Gastroesophageal sphincter (tissue), 4 donors: Measurements from ENCODE around the gene NEDD9. TPM values are rescaled to one million over a fixed set of nuclear protein-coding genes. Genes with fewer than 3 reads are reported as not detected.

ENCODE experiments used
- ATAC-seq: fragments of 150-250 bp; one replicate; pipeline ENCODE4 v1.9.1; 2016; ENCODE audit warnings: mild to moderate bottlenecking, moderate library complexity
- H3K27ac ChIP-seq, 4 donors: fragments of 200-600 bp; sonication (generic) in 3 of 4; 1 replicate in 3 of 4; 2 replicates in 1 of 4; pipeline ENCODE4 v1.5.1; 2016 to 2019
- H3K27me3 ChIP-seq: fragments of 200-600 bp; sonication (generic); one replicate; pipeline ENCODE4 v1.5.1; 2019
- H3K36me3 ChIP-seq, 2 donors: fragments of 200-600 bp; sonication (generic); one replicate each; pipeline ENCODE4 v1.5.1; 2019; ENCODE audit warnings: control low read depth in 1 of 2
- H3K4me1 ChIP-seq, 3 donors: fragments of 200-600 bp; sonication (generic); 1 replicate in 2 of 3; 2 replicates in 1 of 3; pipeline ENCODE4 v1.5.1; 2016 to 2019; ENCODE audit warnings: control low read depth in 2 of 3
- H3K4me3 ChIP-seq, 2 donors: fragments of 200-600 bp; sonication (generic); one replicate each; pipeline ENCODE4 v1.5.1; 2019; ENCODE audit warnings: mild to moderate bottlenecking in 1 of 2, moderate library complexity in 1 of 2
- H3K9me3 ChIP-seq, 3 donors: fragments of 200-600 bp; sonication (generic); one replicate each; pipeline ENCODE4 v1.5.1; 2017 to 2019; ENCODE audit warnings: control low read depth in 2 of 3
- EP300 ChIP-seq: sonication (generic); formaldehyde crosslinking; IDR thresholded peaks from one replicate; pipeline ENCODE4 v1.6.1; 2017; ENCODE audit warnings: antibody characterized with exemption, mild to moderate bottlenecking
- POLR2A ChIP-seq, 2 donors: fragments of 450-650 bp; IDR thresholded peaks; one replicate each; pipeline ENCODE4 v1.6.1; 2017; ENCODE audit warnings: antibody characterized with exemption in 2 of 2, mild to moderate bottlenecking in 2 of 2, moderate library complexity in 1 of 2
- POLR2AphosphoS5 ChIP-seq: sonication (generic); formaldehyde crosslinking; IDR thresholded peaks from one replicate; pipeline ENCODE4 v1.6.1; 2017; ENCODE audit warnings: antibody characterized with exemption
- WGBS, 2 donors: methylation state at CpG; one replicate each; pipeline ENCODE4 v1.1.5; 2018; ENCODE audit warnings: low coverage in 1 of 2; 5-methylcytosine and 5-hydroxymethylcytosine counted together
- total RNA-seq, 4 donors: library from RNA; depleted of rRNA; stranded (reverse); fragments of >200 nt; gene quantifications; one replicate each; pipeline ENCODE4 v1.1.0, GENCODE V29; 2016
- TF ChIP-seq, protein P1 (sequence below), 4 experiments: fragments of 200-600 bp in 2 of 4; fragments of 450-650 bp in 2 of 4; sonication (generic) in 1 of 4; IDR thresholded peaks; one replicate each; pipeline ENCODE4 v1.5.1; 2017 to 2019; ENCODE audit warnings: antibody characterized with exemption in 4 of 4, mild to moderate bottlenecking in 2 of 4, moderate library complexity in 2 of 4

NEDD9 gene
- total RNA-seq, 4 donors from 2014 or later: 13.1 to 42.7 (median 26.7) TPM

DNA sequence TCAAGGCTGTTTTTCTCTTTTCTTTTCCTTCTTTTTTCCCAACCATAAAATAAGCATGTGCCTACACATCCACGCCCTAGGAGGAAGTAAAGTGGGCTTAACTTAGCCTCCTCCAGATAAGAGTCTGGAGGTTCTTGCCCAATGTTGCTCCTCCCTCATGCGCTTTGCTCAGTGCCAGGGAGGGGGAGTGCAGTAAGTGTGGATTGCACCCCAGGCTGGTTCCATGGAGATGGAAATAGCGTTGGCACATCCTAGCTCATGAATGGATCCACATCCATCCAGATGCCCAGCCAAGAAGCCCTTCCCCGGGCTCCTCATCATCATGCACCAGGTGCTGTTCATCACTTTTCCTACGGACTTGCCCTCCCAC, 58.2 kb downstream of the NEDD9 start:
- no peaks in the 10 kb centered on the region for H3K9me3 ChIP-seq
- TF ChIP-seq POLR2AphosphoS5: no peak
- H3K36me3 ChIP-seq: no peaks in the 10 kb centered on the region
- peaks cover 0 to 6% (median 5%) of the 10 kb centered on the region in 3 donors for H3K4me1 ChIP-seq
- H3K27me3 ChIP-seq: no peaks in the 10 kb centered on the region
- WGBS, 2 donors: 92 to 100% methylated on average over 2 to 3 of the region's 5 CpGs
- H3K27ac ChIP-seq: no peak overlapping the region
- H3K4me3 ChIP-seq: no peak overlapping the region
- no peak for ATAC-seq

DNA sequence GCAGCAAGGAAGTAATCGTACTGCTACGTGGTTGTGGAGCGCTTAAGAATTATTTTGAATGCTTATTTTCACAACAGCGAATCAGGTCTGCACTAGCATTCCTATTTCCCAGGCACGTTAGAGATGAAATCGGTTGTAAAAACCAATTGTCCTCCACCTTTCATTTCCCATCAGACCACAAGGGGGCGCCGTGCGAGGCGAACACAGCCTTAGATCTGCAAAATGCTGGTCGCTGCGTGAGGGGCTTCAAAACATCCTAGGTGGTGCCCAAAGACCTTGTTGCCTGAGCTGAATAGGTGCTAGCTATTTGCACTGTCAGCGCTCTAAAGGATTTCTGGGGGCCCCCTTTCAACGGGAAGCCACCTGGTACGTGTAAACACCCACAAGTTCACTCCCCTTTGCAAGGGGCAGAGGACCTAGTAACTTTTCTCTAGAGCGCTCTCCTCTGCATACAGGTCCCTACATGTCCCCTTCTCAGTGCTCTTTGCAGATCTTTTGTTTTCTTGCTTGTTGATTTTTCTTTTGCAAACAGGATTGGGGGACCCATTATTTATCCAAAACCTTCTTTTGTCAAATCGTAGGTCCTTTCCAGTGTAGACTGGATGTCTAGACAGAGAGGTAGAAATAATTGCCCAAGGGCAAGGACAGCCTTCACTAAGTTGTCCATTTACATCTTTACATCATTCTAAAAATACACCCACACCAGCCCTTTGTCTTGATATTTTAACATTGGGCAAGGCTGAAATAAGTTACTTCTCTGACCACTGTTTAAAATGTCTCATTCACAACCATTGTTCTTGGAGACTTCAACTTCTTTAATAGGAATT, 59.8 kb downstream of the NEDD9 start:
- no peak overlapping the region for H3K4me3 ChIP-seq
- no peak for ATAC-seq

DNA sequence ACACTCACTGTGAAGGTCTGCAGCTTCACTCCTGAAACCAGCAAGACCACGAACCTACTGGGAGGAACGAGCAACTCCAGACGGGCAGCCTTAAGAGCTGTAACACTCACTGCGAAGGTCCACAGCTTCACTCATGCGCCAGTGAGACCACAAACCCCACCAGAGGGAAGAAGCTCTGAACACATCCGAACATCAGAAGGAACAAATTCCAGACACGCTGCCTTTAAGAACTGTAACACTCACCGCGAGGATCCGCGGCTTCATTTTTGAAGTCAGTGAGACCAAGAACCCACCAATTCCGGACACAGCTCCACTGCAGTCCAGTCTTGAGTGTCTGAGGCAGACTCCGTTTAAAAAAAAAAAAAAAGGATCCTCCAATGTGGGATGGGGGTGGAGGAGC, 60.5 kb downstream of the NEDD9 start:
- Histone ChIP-seq H3K9me3 (no peaks in the 10 kb centered on the region), H3K4me1 (peaks cover 0 to 6% (median 5%) of the 10 kb centered on the region in 3 donors), H3K27me3 (no peaks in the 10 kb centered on the region), H3K27ac (no peak overlapping the region), H3K4me3 (no peak overlapping the region), H3K36me3 (no peaks in the 10 kb centered on the region)
- TF ChIP-seq POLR2AphosphoS5 (no peak), POLR2A (IDR thresholded peaks at IDR 0.05) (no peak), EP300 (no peak)
- TF ChIP-seq, protein P1, sequence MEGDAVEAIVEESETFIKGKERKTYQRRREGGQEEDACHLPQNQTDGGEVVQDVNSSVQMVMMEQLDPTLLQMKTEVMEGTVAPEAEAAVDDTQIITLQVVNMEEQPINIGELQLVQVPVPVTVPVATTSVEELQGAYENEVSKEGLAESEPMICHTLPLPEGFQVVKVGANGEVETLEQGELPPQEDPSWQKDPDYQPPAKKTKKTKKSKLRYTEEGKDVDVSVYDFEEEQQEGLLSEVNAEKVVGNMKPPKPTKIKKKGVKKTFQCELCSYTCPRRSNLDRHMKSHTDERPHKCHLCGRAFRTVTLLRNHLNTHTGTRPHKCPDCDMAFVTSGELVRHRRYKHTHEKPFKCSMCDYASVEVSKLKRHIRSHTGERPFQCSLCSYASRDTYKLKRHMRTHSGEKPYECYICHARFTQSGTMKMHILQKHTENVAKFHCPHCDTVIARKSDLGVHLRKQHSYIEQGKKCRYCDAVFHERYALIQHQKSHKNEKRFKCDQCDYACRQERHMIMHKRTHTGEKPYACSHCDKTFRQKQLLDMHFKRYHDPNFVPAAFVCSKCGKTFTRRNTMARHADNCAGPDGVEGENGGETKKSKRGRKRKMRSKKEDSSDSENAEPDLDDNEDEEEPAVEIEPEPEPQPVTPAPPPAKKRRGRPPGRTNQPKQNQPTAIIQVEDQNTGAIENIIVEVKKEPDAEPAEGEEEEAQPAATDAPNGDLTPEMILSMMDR (IDR thresholded peaks at IDR 0.05): no peak
- 97 to 100% methylated on average over 4 to 5 of the region's 13 CpGs for WGBS, 2 donors
- ATAC-seq: no peak

More for the DNA sequence above, 59.8 kb downstream of the NEDD9 start:
- no peak for TF ChIP-seq EP300
- TF ChIP-seq POLR2A (IDR thresholded peaks at IDR 0.05): no peak
- no peak for TF ChIP-seq POLR2AphosphoS5
- TF ChIP-seq, protein P1 (IDR thresholded peaks at IDR 0.05): peak; percentile 67 to 87 (median 80)
- H3K9me3 ChIP-seq: no peaks in the 10 kb centered on the region
- no peaks in the 10 kb centered on the region for H3K27me3 ChIP-seq
- H3K4me1 ChIP-seq: peaks cover 0 to 6% (median 5%) of the 10 kb centered on the region in 3 donors
- no peaks in the 10 kb centered on the region for H3K36me3 ChIP-seq
- WGBS, 2 donors: 31 to 49% methylated on average over 7 to 17 of the region's 17 CpGs
- no peak overlapping the region for H3K27ac ChIP-seq

DNA sequence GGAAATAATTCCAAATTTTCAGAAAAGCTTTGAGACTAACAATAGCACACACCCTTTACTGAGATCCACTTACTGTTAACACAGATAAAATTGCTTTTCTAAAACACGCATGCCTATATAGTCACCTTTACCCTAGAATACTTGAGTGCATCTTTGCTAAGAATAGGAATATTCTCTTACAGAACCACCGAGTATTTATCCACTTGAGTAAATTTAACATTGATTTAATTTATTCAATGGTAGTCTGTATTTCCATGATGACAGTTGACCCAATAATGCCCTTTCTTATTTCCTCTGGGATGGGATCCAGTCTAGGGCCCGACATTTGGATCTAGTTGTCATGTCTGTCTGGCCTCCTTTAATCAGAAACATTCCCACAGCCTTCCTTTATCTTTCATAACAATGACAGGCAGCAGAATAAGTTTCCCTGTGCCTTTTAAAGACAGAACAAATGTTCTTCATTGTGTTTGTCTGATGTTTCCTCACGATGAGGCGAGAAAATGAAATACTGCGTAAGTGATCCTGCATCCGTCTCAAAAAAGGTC, 64.3 kb downstream of the NEDD9 start:
- no peak for ATAC-seq
- WGBS, 2 donors: 66 to 80% methylated on average over 7 of the region's 7 CpGs
- Histone ChIP-seq H3K4me3 (no peak overlapping the region), H3K27me3 (no peaks in the 10 kb centered on the region), H3K4me1 (peaks cover 0 to 6% (median 5%) of the 10 kb centered on the region in 3 donors), H3K36me3 (no peaks in the 10 kb centered on the region), H3K27ac (no peak overlapping the region), H3K9me3 (no peaks in the 10 kb centered on the region)
- TF ChIP-seq POLR2AphosphoS5: no peak
- TF ChIP-seq, protein P1 (IDR thresholded peaks at IDR 0.05): no peak
- TF ChIP-seq POLR2A (IDR thresholded peaks at IDR 0.05): no peak
- no peak for TF ChIP-seq EP300

DNA sequence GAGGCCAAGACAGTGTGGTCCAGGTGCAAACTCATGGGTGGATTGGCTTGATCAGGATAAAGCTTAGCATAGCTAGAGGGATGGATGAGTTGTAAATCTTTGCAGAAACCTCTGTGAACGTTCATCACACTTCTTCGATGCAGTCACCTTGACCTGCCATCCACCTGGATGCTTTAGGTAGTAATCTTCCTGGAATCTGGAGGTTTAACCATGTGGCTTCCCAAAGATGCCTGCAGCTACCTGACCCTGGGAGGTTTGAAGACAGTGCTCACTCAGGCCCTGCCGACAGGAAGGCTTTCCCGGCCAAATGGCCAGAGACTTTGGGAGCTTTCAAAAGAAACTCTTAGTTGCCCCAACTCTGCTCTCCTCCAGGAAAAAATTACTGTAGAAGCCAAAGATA, 65.5 kb downstream of the NEDD9 start:
- Histone ChIP-seq H3K4me3 (no peak overlapping the region), H3K27ac (no peak overlapping the region), H3K36me3 (no peaks in the 10 kb centered on the region), H3K27me3 (no peaks in the 10 kb centered on the region), H3K4me1 (no peaks in the 10 kb centered on the region), H3K9me3 (no peaks in the 10 kb centered on the region)
- WGBS, 2 donors: 92 to 93% methylated on average over 2 to 3 of the region's 4 CpGs
- ATAC-seq: no peak
- TF ChIP-seq, protein P1 (IDR thresholded peaks at IDR 0.05): no peak
- TF ChIP-seq POLR2AphosphoS5 (no peak), POLR2A (IDR thresholded peaks at IDR 0.05) (no peak), EP300 (no peak)
